Fibroblast of villous mesenchyme (primary cell): ENCODE results near the gene CYP8B1. TPM values are rescaled to one million over a fixed set of nuclear protein-coding genes. Genes with fewer than 3 reads are reported as not detected.

Experiments used
- DNase-seq: peaks from one replicate; pipeline ENCODE4 v3.0.0-alpha.2; 2010; ENCODE audit warnings: low read depth
- H3K4me3 ChIP-seq: 2 replicates; pipeline ENCODE4 v1.5.1; 2011; ENCODE audit warnings: low read depth, mild to moderate bottlenecking, low read length
- total RNA-seq: library from RNA; depleted of rRNA; stranded (reverse); fragments of >200 nt; gene quantifications from 2 replicates; pipeline ENCODE4 v1.2.3, GENCODE V29; 2012
- TF ChIP-seq, protein P1 (sequence below): IDR thresholded peaks from 2 replicates; pipeline ENCODE4 v1.5.1; 2012; ENCODE audit warnings: low read depth, mild to moderate bottlenecking, low read length; ENCODE audit not compliant: insufficient read depth

Gene CYP8B1
- total RNA-seq, 1 donor: not detected

- peak; percentile 71 for DNase-seq
- TF ChIP-seq, protein P1, sequence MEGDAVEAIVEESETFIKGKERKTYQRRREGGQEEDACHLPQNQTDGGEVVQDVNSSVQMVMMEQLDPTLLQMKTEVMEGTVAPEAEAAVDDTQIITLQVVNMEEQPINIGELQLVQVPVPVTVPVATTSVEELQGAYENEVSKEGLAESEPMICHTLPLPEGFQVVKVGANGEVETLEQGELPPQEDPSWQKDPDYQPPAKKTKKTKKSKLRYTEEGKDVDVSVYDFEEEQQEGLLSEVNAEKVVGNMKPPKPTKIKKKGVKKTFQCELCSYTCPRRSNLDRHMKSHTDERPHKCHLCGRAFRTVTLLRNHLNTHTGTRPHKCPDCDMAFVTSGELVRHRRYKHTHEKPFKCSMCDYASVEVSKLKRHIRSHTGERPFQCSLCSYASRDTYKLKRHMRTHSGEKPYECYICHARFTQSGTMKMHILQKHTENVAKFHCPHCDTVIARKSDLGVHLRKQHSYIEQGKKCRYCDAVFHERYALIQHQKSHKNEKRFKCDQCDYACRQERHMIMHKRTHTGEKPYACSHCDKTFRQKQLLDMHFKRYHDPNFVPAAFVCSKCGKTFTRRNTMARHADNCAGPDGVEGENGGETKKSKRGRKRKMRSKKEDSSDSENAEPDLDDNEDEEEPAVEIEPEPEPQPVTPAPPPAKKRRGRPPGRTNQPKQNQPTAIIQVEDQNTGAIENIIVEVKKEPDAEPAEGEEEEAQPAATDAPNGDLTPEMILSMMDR: peak; percentile 78
- peak overlapping the region; percentile 25 for H3K4me3 ChIP-seq
Measured at GRCh38 chr3:42839616-42840015, 36.1 kb downstream of the CYP8B1 start.

- no peak for DNase-seq
- no peak overlapping the region for H3K4me3 ChIP-seq
- TF ChIP-seq, protein P1: no peak
Measured at GRCh38 chr3:42838571-42838970, 37.1 kb downstream of the CYP8B1 start.

DNA sequence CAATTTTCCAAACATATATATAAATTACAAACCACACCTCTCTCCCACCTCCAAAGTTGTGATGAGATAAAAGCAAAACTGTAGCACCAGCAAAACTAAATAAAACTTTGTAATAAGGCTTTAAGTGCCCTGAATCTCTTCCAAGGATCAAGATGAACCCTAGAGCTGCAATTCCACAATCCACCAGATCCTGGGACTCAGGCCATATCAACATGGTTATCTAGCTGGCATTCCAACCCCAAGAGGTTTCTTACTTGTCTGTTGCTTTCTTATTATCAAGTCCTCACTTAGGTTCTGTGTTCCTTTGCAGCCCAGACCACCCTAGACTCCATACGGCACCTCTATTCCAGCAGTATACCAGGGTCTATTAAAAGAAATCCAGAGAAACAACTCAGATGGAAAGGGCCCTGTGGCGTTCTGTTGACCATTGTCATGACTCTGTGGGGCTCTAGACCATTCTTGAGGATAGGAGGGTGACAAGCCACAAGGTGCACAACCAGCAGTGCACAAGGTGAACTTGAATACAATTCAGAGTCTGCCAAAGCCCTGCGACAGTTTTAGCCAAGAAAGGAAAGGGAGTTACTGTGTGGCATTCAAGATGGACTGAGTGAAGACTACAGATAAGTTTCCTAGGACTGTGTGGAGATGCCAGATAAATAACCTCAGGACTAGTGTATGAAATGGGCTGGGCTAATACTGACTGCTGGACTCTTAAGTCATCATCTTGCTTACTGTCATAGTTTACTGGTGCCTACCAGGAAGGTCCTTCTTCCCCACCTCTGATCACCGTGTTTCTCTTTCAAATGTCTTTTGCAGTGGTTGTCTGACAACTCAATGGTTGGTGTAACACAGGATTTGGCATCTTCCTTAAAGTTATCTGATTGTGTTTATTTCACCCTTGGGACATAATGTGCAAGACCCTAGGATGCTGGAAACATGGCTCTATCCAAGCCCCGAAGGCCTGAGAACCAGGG lies 39.2 kb downstream of the CYP8B1 start:
- TF ChIP-seq, protein P1: peak; percentile 10
- no peak overlapping the region for H3K4me3 ChIP-seq
- no peak for DNase-seq

DNA sequence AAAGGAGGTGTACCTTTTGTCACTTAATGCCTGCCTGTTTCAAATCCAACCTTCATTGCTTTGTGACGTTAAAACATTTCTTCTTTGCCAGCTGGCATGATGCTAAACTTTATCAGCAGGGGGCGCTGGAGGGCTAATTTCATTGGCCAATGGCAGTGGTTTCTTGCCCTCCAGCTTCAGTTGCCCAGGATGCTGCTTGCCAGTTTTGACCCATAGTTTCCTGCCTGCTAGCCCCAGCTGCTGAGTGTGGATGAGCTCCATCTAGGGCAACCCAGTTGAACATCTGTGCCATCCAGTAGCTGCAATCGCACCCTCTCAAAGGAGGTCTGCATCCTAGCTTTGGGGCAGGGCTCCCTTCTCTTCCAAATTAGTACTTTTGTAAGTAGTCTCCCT lies 44.4 kb downstream of the CYP8B1 start:
- peak; percentile 54 for DNase-seq
- no peak overlapping the region for H3K4me3 ChIP-seq
- TF ChIP-seq, protein P1: peak; percentile 79

DNA sequence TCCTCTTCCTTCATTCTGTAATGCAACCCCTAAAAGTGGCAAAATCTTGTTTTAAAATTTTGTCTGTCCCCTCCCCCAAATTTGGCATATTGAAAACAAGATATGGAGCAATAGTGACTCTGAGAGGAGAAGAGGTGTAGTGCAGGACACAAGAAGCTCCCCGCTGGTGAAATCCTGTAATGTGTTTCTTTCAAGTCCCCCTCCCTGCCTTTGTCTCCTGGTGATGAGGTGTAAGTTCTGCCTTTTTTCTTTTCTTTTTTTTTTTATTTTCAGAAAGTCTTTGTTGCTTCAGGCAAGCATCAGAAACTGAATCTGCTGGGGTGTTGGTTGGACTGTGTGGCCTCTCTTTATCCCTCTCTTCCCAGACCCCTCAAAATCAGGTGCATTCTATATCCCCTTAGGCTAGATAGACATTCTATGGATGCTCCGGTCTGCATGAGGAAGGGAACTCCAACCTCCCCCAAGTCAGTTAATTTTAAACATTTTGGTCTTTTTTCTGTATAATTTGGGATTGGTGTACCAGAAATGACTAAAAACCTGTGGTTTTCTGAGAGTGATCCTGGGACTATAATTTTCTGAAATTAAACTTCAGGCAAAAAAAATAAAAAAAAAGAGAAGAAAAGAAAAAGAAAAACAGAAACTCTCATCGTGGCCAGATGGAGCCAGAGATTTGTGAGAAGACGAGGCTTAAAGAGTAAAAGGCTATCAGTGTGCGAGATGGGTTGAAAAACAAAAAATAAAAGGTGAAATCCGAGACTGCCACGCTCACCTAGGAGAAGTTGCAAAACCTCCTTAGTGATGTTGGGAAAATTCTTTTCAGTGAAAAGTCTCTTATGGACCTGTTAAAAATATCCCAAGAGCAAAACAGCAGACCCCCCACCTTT lies 45.0 kb downstream of the CYP8B1 start:
- peak; percentile 42 for DNase-seq
- TF ChIP-seq, protein P1: peak; percentile 54
- no peak overlapping the region for H3K4me3 ChIP-seq

DNA sequence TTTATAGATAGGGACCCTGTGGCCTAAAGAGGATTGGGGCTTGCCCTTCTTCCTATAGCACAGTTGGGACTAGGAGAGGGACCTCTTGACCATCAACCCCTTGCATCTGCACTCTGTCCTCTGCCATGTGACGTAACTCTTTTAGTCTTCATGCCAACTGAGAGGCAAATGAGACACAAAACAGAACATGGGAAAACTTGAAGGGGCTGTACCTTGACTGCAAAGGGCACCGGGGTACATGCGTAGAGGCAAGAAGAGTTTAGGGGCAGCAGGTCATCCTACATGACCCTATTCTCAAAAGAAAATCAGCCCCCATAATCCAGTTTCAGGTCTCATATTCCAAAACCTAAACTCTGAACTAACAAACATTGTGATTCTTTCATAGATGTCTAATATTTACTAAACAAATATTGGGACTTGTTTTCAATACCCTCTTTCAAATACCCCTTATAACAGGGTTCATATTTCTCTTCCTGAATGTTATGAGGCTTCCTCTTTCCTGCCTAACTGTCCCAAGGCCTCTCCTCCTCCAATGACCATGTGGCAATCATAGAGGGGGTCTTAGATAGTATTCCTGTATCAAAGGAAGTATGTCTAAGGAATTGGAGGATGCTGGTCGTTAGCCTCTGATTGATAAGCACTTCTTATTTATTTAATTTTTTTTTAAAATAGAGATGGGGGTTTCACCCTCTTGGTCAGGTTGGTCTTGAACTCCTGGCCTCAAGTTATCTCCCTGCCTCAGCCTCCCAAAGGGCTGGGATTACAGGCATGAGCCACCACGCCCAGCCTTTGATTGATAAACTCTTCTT lies 45.8 kb downstream of the CYP8B1 start:
- no peak for DNase-seq
- H3K4me3 ChIP-seq: no peak overlapping the region
- TF ChIP-seq, protein P1: no peak
